ENCODE results near the gene SPCS3.
"Not testable (repeated sequence)": the region's sequence is repeated elsewhere in the genome, so short reads cannot be mapped to it uniquely, and the experiment has no call there.

Gene SPCS3

GRCh38 chr4:176323511-176324160, 3.9 kb downstream of the SPCS3 start (continued):
- TF ChIP-seq ZNF837 (tag by site-specific recombination; IDR thresholded peaks at IDR 0.05) (no peak), ZNF248 (tag by site-specific recombination; IDR thresholded peaks at IDR 0.05) (no peak), PRDM10 (tag by site-specific recombination; IDR thresholded peaks at IDR 0.05) (no peak)

GRCh38 chr4:176324876-176325275, 5.1 kb downstream of the SPCS3 start:
- not testable (repeated sequence) for H3K36me3 ChIP-seq (ENCODE audit: control insufficient read depth in 2 of 2, insufficient read depth in 1 of 2, low read length in 2 of 2); H3K4me3 ChIP-seq (ENCODE audit: low read depth, low read length); H3K9me3 ChIP-seq (ENCODE audit: control insufficient read depth, insufficient read depth, low read depth, low read length); H3K27ac ChIP-seq (ENCODE audit: extremely low read depth, low read depth, low read length); H3K4me1 ChIP-seq (ENCODE audit: control insufficient read depth, insufficient read depth, low read length)
- ChIA-PET CTCF (interaction anchor here (0.5 to 1.1 kb wide), 3 partner anchors 36 to 248 kb away, joined by 3 to 4 read pairs (median 4); no protein-coding TSS in a partner anchor), POLR2A (interaction anchor here (0.6 to 0.7 kb wide), 2 partner anchors 250 to 558 kb away, joined by 3 to 12 read pairs; no protein-coding TSS in a partner anchor)

GRCh38 chr4:176333076-176333475, 13.3 kb downstream of the SPCS3 start:
- ChIA-PET CTCF (interaction anchor here (1.3 to 1.6 kb wide), 2 partner anchors 183 to 298 kb away, joined by 3 read pairs; no protein-coding TSS in a partner anchor), POLR2A (no interaction called here)
- Histone ChIP-seq H3K9me3 (ENCODE audit: control insufficient read depth, insufficient read depth, low read depth, low read length) (no peaks in the 10 kb centered on the region), H3K4me1 (ENCODE audit: control insufficient read depth, insufficient read depth, low read length) (no peaks in the 10 kb centered on the region), H3K36me3 (ENCODE audit: control insufficient read depth in 2 of 2, insufficient read depth in 1 of 2, low read length in 2 of 2) (peaks cover 0 to 9% of the 10 kb centered on the region in 2 experiments; a peak in 2 of 3 replicates), H3K27ac (ENCODE audit: extremely low read depth, low read depth, low read length) (no peak overlapping the region), H3K4me3 (ENCODE audit: low read depth, low read length) (no peak overlapping the region)
- TF ChIP-seq ZNF664 (tag by site-specific recombination; IDR thresholded peaks at IDR 0.05): no peak
- TF ChIP-seq RBAK (tag by site-specific recombination; IDR thresholded peaks at IDR 0.05): no peak
- no peak for TF ChIP-seq ZNF473 (tag by site-specific recombination; IDR thresholded peaks at IDR 0.05)
- no peak for TF ChIP-seq ZBTB20 (tag by site-specific recombination; IDR thresholded peaks at IDR 0.05)
- no peak for TF ChIP-seq ZNF18 (tag by site-specific recombination; IDR thresholded peaks at IDR 0.05)
- TF ChIP-seq BCL11B (tag by site-specific recombination; IDR thresholded peaks at IDR 0.05; ENCODE audit: low read depth): no peak
- no peak for TF ChIP-seq ZNF521 (tag by site-specific recombination; IDR thresholded peaks at IDR 0.05)
- no peak for TF ChIP-seq KLF9 (tag by site-specific recombination; IDR thresholded peaks at IDR 0.05; ENCODE audit: low read depth)
- TF ChIP-seq ZEB2 (tag by site-specific recombination; IDR thresholded peaks at IDR 0.05): no peak

DNA sequence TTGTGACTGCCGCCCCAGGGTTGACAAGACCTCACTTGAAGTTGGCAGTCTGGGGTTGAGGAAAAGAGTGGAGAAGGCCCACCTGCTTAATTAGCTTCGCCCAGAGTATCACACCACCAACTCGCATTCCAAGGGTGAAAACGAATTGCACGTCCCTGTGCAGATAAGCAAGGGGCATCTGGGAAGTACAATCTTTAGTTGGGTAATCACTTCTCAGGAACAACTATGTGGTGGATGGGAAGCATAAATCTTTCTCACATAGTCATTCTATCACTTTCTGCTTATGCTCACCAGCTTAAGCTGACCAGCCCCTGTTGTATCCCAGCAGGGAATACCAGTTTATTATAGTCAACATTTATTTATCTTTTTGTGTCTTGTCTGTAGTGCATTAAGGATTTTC, 14.3 kb downstream of the SPCS3 start:
- POLR2A ChIA-PET: no interaction called here
- Histone ChIP-seq H3K36me3 (ENCODE audit: control insufficient read depth in 2 of 2, insufficient read depth in 1 of 2, low read length in 2 of 2) (peaks cover 0 to 9% of the 10 kb centered on the region in 2 experiments; a peak in 2 of 3 replicates), H3K4me3 (ENCODE audit: low read depth, low read length) (no peak overlapping the region), H3K9me3 (ENCODE audit: control insufficient read depth, insufficient read depth, low read depth, low read length) (no peaks in the 10 kb centered on the region), H3K4me1 (ENCODE audit: control insufficient read depth, insufficient read depth, low read length) (no peaks in the 10 kb centered on the region), H3K27ac (ENCODE audit: extremely low read depth, low read depth, low read length) (no peak overlapping the region)
- TF ChIP-seq ZNF16 (tag by site-specific recombination; IDR thresholded peaks at IDR 0.05; ENCODE audit: low read depth) (no peak), ZNF114 (tag by site-specific recombination; IDR thresholded peaks at IDR 0.05) (no peak)
- CTCF ChIA-PET: interaction anchor here (1.6 kb wide), 1 partner anchor 299 kb away, joined by 3 read pairs; no protein-coding TSS in a partner anchor
